Epithelial cell of esophagus (primary cell): Measurements from ENCODE around the gene SH2B2.

Experiments
- DNase-seq: peaks from one replicate; pipeline ENCODE4 v3.0.0; 2010; ENCODE audit warnings: low read depth
- H3K4me3 ChIP-seq: 2 replicates; pipeline ENCODE4 v1.5.1; 2011; ENCODE audit warnings: mild to moderate bottlenecking, low read length, control low read depth
- TF ChIP-seq, protein P1 (sequence below): IDR thresholded peaks from 2 replicates; pipeline ENCODE4 v1.5.1; 2011; ENCODE audit warnings: low read depth, mild to moderate bottlenecking, low read length, control low read depth, inconsistent platforms; ENCODE audit not compliant: insufficient read depth; ENCODE audit errors: missing control alignments

Gene SH2B2

DNA sequence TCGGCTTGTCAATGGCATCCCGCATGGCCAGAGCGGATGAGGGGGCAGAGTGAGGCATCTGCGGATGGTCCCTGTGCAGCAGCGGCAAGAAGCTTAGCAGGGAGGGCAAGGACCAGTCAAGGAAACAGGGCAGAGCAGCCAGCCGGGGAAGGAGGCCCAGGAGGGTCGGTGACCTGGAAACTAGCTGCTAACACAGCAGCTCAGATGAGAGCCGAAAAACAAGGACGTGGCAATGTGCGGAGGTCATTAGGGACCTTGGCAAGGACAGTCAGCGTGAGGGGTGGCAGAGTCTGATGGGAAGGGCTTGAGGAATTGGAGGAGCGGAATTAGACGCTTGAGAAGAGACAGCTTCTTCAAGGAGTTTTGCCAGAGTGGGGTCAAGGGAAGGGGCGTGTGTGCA is 20.1 kb upstream of the SH2B2 start:
- no peak for DNase-seq
- TF ChIP-seq, protein P1, sequence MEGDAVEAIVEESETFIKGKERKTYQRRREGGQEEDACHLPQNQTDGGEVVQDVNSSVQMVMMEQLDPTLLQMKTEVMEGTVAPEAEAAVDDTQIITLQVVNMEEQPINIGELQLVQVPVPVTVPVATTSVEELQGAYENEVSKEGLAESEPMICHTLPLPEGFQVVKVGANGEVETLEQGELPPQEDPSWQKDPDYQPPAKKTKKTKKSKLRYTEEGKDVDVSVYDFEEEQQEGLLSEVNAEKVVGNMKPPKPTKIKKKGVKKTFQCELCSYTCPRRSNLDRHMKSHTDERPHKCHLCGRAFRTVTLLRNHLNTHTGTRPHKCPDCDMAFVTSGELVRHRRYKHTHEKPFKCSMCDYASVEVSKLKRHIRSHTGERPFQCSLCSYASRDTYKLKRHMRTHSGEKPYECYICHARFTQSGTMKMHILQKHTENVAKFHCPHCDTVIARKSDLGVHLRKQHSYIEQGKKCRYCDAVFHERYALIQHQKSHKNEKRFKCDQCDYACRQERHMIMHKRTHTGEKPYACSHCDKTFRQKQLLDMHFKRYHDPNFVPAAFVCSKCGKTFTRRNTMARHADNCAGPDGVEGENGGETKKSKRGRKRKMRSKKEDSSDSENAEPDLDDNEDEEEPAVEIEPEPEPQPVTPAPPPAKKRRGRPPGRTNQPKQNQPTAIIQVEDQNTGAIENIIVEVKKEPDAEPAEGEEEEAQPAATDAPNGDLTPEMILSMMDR: no peak
- H3K4me3 ChIP-seq: no peak overlapping the region

DNA sequence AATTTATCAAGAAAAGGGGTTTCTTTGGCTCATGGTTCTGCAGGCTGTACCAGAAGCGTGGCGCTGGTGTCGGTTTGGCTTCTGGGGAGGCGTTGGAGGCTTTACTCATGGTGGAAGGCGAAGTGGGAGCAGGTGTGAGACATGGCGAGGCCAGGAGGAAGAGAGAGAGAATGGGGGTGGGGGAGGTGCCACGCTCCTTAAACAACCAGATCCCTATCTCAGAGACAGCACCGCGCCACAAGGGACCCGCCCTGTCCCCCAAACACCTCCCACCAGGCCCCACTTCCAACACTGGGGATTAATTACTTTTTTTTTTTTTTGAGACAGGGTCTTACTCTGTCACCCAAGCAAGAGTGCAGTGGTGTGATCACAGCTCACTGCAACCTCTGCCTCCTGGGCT is 18.0 kb upstream of the SH2B2 start:
- no peak for DNase-seq
- TF ChIP-seq, protein P1: no peak

GRCh38 chr7:102270178-102270887 is 16.3 kb upstream of the SH2B2 start:
- no peak for DNase-seq
- TF ChIP-seq, protein P1: no peak
- H3K4me3 ChIP-seq: no peak overlapping the region

More for the DNA sequence above, 18.0 kb upstream of the SH2B2 start:
- H3K4me3 ChIP-seq: no peak overlapping the region

DNA sequence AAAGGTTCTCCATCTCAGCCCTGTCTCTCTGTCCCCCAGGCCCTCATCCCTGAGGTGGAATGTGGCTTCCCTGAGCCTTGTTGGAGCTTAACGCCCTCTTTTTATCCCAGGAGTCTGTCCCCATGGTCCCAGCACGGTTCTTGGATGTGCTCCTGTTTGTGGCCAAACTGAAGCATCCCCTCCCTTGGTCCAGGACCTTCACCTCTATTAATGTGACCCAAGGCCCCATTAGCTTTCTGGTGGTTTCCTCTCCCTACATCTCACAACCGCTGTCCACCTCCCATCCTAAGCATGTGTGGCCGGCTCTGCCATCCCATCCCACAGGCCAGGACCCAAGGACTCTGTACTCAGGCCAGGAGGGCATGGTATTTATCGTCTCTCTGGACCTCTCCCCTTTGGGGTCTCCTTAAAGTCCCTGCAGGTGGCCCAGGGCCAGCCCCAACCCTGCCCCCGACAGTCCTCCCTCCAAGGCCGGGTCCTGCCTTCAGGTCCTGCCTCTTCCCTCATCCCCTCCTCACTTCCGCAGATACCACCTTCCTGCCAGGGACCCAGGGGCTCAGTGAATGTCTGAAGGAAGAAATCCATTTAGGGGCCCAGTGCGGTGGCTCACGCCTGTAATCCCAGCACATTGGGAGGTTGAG is 15.4 kb upstream of the SH2B2 start:
- no peak overlapping the region for H3K4me3 ChIP-seq
- TF ChIP-seq, protein P1: no peak
- DNase-seq: no peak

DNA sequence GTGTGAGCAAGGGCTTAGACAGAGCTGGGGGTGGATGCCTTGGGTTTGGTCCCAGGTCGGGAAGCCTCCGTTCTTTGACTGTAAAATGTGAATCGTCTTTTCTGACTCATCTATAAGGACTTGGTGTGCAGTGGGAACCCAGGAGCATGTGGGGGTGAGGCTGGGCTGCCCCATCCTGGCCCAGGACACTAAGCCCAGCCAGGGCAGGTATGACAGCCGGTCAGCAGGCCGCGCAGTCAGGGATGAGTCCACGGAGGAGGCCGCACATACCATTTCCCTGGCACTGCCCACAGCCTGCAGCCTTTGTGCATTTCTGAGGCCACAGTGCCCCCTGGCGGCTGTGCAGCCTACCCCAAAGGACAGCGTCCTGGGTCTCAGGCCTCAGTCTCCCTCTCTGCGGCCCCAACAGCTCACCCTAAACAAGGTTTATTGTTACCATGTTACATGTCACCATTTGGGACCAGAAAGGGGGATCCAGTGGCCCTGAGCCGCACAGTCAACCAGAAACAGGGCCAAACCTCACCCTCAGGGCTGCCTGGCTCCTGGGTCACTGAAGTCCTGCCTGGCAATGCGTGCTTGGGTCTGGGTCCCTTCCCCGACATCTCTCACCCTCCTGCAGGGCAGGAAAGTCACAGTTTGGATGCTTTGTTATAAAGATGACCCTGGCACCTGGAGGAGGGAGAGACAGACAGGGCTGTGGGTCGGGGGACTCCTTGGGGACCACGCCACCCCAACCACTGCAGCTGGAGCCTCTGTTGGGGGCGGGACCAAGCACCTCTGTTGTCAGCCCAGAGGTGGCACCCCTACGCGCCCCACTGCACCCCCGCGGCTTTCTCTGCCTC is 14.4 kb upstream of the SH2B2 start:
- H3K4me3 ChIP-seq: no peak overlapping the region
- TF ChIP-seq, protein P1: peak; percentile 87
- peak; percentile 75 for DNase-seq

GRCh38 chr7:102272917-102273748 is 13.5 kb upstream of the SH2B2 start:
- no peak overlapping the region for H3K4me3 ChIP-seq
- TF ChIP-seq, protein P1: no peak
- no peak for DNase-seq
